ENCODE measurements around the gene ACTRT2. TPM values are rescaled to one million over a fixed set of nuclear protein-coding genes. Genes with fewer than 3 reads are reported as not detected.

The ACTRT2 gene
- total RNA-seq, 4 donors from 2014 or later: not detected

DNA sequence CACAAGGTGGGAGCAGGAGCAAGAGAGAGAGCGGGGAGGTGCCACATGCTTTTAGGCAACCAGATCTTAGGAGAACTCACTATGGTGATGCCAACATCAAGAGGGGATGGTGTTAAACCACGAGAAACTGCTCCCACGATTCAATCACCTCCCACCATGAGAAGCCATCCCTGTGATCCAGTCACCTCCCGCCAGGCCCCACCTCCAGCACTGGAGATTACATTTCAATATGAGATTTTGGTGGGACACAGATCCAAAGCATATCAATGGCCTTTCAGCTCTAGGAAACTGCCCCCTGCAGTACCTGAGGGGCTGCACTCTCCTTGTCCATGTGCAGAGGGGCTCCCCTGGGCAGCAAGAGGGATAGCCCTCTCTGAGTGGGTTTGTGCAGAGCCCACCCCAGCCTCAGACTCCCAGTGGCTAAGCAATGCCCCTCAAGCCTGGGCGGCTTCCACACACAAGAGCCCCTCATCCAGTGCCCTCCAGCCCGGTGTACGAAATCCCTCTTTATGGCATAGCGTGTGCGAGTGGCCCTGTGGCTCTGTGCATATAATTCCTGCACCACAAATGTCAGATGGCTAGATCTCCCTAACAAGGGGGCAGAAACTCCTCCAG, 32.2 kb downstream of the ACTRT2 start:
- H3K9me3 ChIP-seq: no peaks in the 10 kb centered on the region
- DNase-seq (ENCODE audit: low spot score in 2 of 2): no peak
- H3K27me3 ChIP-seq: peaks cover 0 to 10% of the 10 kb centered on the region in 2 donors
- TF ChIP-seq CTCF (IDR thresholded peaks at IDR 0.05) (no peak), EP300 (IDR thresholded peaks at IDR 0.05) (no peak), POLR2A (IDR thresholded peaks at IDR 0.05) (no peak)
- peaks cover 0 to 5% (median 0%) of the 10 kb centered on the region in 3 donors for H3K36me3 ChIP-seq
- H3K4me3 ChIP-seq: no peak overlapping the region
- H3K4me1 ChIP-seq: peaks cover 0 to 5% (median 0%) of the 10 kb centered on the region in 4 donors
- 79 to 86% methylated on average over 5 to 9 of the region's 9 CpGs for WGBS, 2 donors
- H3K27ac ChIP-seq: no peak overlapping the region

DNA sequence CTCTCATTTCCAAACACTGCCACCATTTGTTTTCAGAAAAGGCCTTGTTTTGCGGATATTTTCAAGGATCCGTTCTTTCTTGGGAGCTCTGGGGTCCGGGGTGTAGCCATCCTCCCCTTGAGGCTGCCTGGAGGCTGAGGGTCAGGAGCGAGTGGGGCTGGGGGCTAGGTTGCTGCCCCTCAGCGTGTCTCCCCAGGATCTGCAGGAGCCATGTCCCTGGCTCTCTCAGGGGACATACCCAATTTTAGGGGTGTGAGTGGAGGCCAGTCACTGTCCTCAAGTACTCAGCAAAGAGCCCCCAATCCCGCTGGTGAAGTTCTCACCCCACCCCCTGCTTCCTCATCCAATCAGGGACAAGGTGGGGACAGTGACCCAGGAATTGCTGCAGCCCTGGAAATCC, 32.7 kb downstream of the ACTRT2 start:
- Histone ChIP-seq H3K27me3 (peaks cover 0 to 10% of the 10 kb centered on the region in 2 donors), H3K36me3 (peaks cover 0 to 10% (median 0%) of the 10 kb centered on the region in 3 donors), H3K4me1 (peaks cover 0 to 5% (median 0%) of the 10 kb centered on the region in 4 donors), H3K4me3 (no peak overlapping the region), H3K27ac (no peak overlapping the region), H3K9me3 (no peaks in the 10 kb centered on the region)
- 57 to 85% methylated on average over 6 of the region's 6 CpGs for WGBS, 2 donors
- TF ChIP-seq CTCF (IDR thresholded peaks at IDR 0.05): no peak
- TF ChIP-seq EP300 (IDR thresholded peaks at IDR 0.05): no peak
- TF ChIP-seq POLR2A (IDR thresholded peaks at IDR 0.05): no peak
- no peak for DNase-seq (ENCODE audit: low spot score in 2 of 2)

DNA sequence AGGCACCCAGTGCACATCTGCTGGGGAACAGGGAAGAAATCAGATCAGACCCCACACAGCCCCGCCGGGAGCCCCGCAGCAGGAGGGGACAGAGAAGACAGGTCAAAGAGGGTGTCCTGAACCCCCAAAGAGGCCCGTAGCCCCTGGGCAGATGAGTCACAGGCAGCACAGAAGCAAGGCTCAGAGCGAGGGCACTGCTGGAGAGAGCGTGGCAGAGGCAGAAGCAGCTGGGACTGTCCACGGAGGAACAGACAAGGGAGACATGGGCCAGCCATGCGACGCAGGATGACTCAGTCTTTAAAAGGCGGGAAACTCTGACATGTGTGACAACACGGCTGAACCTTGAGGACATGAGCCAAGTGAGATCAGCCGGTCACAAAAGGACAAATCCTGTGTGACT, 33.2 kb downstream of the ACTRT2 start:
- Histone ChIP-seq H3K4me3 (no peak overlapping the region), H3K27ac (no peak overlapping the region), H3K4me1 (peaks cover 0 to 5% (median 0%) of the 10 kb centered on the region in 4 donors), H3K9me3 (no peaks in the 10 kb centered on the region), H3K27me3 (peaks cover 0 to 10% of the 10 kb centered on the region in 2 donors), H3K36me3 (peaks cover 0 to 12% (median 0%) of the 10 kb centered on the region in 3 donors)
- TF ChIP-seq EP300 (IDR thresholded peaks at IDR 0.05) (no peak), POLR2A (IDR thresholded peaks at IDR 0.05) (no peak), CTCF (IDR thresholded peaks at IDR 0.05) (no peak)
- DNase-seq (ENCODE audit: low spot score in 2 of 2): no peak
- 61 to 68% methylated on average over 12 of the region's 12 CpGs for WGBS, 2 donors

GRCh38 chr1:3055051-3055450, 33.8 kb downstream of the ACTRT2 start:
- Histone ChIP-seq H3K9me3 (no peaks in the 10 kb centered on the region), H3K27me3 (peaks cover 0 to 10% of the 10 kb centered on the region in 2 donors), H3K4me1 (peaks cover 0 to 5% (median 0%) of the 10 kb centered on the region in 4 donors), H3K4me3 (no peak overlapping the region), H3K36me3 (peaks cover 0 to 18% (median 0%) of the 10 kb centered on the region in 3 donors), H3K27ac (no peak overlapping the region)
- TF ChIP-seq CTCF (IDR thresholded peaks at IDR 0.05): no peak
- DNase-seq (ENCODE audit: low spot score in 2 of 2): no peak
- 73 to 74% methylated on average over 9 of the region's 9 CpGs for WGBS, 2 donors

DNA sequence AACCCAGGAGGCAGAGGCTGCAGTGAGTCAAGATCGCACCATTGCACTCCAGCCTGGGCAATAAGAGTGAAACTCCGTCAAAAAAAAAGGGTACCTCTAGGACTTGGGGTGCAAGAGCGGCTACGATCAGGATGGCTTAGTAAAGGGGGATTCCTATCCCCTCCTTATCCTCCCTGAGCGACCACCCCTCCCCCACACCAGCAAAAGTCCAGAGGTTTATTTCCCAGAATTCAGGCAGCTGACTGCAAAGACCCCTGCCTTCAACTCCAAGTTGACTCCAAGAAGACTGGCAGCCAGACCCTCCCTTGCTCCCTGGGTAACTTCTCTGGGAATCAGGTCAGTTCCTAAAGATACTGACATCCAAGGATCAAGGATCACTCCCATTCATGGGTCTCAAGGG, 35.4 kb downstream of the ACTRT2 start:
- Histone ChIP-seq H3K4me1 (peaks cover 0 to 9% (median 0%) of the 10 kb centered on the region in 4 donors), H3K27ac (no peak overlapping the region), H3K4me3 (no peak overlapping the region), H3K9me3 (no peaks in the 10 kb centered on the region), H3K36me3 (peaks cover 0 to 22% (median 0%) of the 10 kb centered on the region in 3 donors), H3K27me3 (peaks cover 0 to 14% of the 10 kb centered on the region in 2 donors)
- WGBS, 2 donors: 91 to 97% methylated on average over 5 of the region's 5 CpGs
- no peak for TF ChIP-seq EP300 (IDR thresholded peaks at IDR 0.05)
- TF ChIP-seq POLR2A (IDR thresholded peaks at IDR 0.05): no peak
- TF ChIP-seq CTCF (IDR thresholded peaks at IDR 0.05): no peak
- DNase-seq (ENCODE audit: low spot score in 2 of 2): no peak
